Right renal cortex interstitium (tissue), 3 donors: ENCODE measurements around the gene RAB28. TPM values are rescaled to one million over a fixed set of nuclear protein-coding genes. Genes with fewer than 3 reads are reported as not detected.
A peak's percentile ranks its signal among the peaks of the same experiment; 100 is the strongest.

Source experiments
- DNase-seq, 3 donors: peaks; one replicate each; pipeline ENCODE4 v3.0.0-alpha.2; 2013; ENCODE audit warnings: low read depth in 3 of 3, low spot score in 2 of 3
- polyA plus RNA-seq, 3 donors: library from polyadenylated mRNA; unstranded; fragments of 120-200 nt; gene quantifications; one replicate each; pipeline ENCODE4 v1.2.1, GENCODE V29; 2013; ENCODE audit not compliant: insufficient read length in 3 of 3

Gene RAB28
- 10 to 100 TPM; 31.9 to 34.6 (median 32.2) TPM for polyA plus RNA-seq

- DNase-seq = peak; percentile 91 to 97 (median 94)
Observed at GRCh38 chr4:13484122-13484748, at the start of gene RAB28. Gene RAB28, minus strand, starts transcription at chr4:13484340.

GRCh38 chr4:13531625-13531998 lies 47.5 kb upstream of the RAB28 start:
- DNase-seq = no peak

GRCh38 chr4:13530823-13531624 lies 46.9 kb upstream of the RAB28 start:
- DNase-seq = no peak

- no peak for DNase-seq
Observed at GRCh38 chr4:13529128-13529919, 45.2 kb upstream of the RAB28 start.

- no peak for DNase-seq
Observed at GRCh38 chr4:13528821-13529127, 44.6 kb upstream of the RAB28 start.

GRCh38 chr4:13527981-13528820 lies 44.1 kb upstream of the RAB28 start:
- no peak for DNase-seq

GRCh38 chr4:13527192-13527980 lies 43.2 kb upstream of the RAB28 start:
- DNase-seq = no peak

GRCh38 chr4:13526658-13527057 lies 42.5 kb upstream of the RAB28 start:
- DNase-seq = no peak

GRCh38 chr4:13525606-13526281 lies 41.6 kb upstream of the RAB28 start:
- DNase-seq = no peak

- DNase-seq = no peak
Observed at GRCh38 chr4:13524504-13525243, 40.5 kb upstream of the RAB28 start.

GRCh38 chr4:13523591-13524503 lies 39.7 kb upstream of the RAB28 start:
- DNase-seq = no peak

GRCh38 chr4:13523105-13523477 lies 39.0 kb upstream of the RAB28 start:
- DNase-seq = no peak

GRCh38 chr4:13522282-13523104 lies 38.4 kb upstream of the RAB28 start:
- DNase-seq = no peak

GRCh38 chr4:13521047-13521446 lies 36.9 kb upstream of the RAB28 start:
- no peak for DNase-seq

- DNase-seq = no peak
Observed at GRCh38 chr4:13516315-13516860, 32.2 kb upstream of the RAB28 start.

- no peak for DNase-seq
Observed at GRCh38 chr4:13515268-13515667, 31.1 kb upstream of the RAB28 start.

GRCh38 chr4:13514722-13515121 lies 30.6 kb upstream of the RAB28 start:
- no peak for DNase-seq
